ENCODE measurements around the gene RRN3.
"Not testable (repeated sequence)": the region's sequence is repeated elsewhere in the genome, so short reads cannot be mapped to it uniquely, and the experiment has no call there.

DNA sequence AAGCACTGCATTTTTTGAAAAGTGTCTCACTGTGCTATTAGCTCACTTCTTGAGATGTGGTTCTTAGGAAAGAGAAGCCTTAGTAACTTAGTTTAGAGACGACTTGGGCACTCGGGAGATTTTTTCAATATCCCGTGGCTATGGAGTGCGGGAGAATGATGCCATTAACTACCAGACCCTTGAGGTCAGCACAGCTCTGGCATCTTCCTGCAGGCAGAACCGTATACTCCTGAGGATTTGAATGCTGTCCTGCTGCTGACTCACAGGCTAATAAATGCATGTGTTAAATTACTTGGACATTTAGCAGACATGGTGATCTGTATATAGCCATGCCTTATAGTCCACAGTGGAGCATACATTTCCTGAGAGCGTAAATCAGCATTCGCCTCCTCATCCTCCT lies 72.6 kb downstream of the RRN3 start:
- TF ChIP-seq, protein P1, sequence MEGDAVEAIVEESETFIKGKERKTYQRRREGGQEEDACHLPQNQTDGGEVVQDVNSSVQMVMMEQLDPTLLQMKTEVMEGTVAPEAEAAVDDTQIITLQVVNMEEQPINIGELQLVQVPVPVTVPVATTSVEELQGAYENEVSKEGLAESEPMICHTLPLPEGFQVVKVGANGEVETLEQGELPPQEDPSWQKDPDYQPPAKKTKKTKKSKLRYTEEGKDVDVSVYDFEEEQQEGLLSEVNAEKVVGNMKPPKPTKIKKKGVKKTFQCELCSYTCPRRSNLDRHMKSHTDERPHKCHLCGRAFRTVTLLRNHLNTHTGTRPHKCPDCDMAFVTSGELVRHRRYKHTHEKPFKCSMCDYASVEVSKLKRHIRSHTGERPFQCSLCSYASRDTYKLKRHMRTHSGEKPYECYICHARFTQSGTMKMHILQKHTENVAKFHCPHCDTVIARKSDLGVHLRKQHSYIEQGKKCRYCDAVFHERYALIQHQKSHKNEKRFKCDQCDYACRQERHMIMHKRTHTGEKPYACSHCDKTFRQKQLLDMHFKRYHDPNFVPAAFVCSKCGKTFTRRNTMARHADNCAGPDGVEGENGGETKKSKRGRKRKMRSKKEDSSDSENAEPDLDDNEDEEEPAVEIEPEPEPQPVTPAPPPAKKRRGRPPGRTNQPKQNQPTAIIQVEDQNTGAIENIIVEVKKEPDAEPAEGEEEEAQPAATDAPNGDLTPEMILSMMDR (IDR thresholded peaks at IDR 0.05), result not testable (repeated sequence)
- not testable (repeated sequence) for TF ChIP-seq POLR2AphosphoS5, POLR2A (IDR thresholded peaks at IDR 0.05)
